Measurements from ENCODE around the gene GPR107. TPM values are rescaled to one million over a fixed set of nuclear protein-coding genes. Genes with fewer than 3 reads are reported as not detected.

Gene GPR107
- polyA plus RNA-seq, 3 donors = 6.0 to 22.6 (median 6.0) TPM

DNA sequence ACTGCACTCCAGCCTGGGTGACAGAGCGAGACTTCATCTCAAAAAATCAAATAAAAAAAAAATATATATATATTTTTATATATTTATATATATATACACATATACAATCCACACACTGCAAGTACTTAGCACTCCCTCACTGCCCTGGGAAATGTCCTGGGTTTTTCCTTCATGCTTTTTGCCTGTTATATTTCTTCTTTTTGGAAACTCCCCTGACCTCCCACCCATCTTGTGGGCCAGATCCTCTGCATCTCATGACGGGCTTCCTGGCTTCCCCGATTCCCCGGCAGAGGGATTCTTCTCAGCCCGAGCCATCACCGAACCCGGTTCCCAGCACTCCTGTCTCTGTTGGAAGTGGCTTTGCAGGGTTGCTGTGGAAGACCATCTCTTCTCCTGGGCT is 79.0 kb downstream of the GPR107 start:
- H3K4me3 Mint-ChIP-seq = no peak overlapping the region
- H3K36me3 Mint-ChIP-seq = peaks cover 66 to 87% of the 10 kb centered on the region in 2 donors
- H3K9me3 Mint-ChIP-seq = no peaks in the 10 kb centered on the region
- H3K4me1 Mint-ChIP-seq = peaks cover 36% of the 10 kb centered on the region
- TF ChIP-seq, protein P1, sequence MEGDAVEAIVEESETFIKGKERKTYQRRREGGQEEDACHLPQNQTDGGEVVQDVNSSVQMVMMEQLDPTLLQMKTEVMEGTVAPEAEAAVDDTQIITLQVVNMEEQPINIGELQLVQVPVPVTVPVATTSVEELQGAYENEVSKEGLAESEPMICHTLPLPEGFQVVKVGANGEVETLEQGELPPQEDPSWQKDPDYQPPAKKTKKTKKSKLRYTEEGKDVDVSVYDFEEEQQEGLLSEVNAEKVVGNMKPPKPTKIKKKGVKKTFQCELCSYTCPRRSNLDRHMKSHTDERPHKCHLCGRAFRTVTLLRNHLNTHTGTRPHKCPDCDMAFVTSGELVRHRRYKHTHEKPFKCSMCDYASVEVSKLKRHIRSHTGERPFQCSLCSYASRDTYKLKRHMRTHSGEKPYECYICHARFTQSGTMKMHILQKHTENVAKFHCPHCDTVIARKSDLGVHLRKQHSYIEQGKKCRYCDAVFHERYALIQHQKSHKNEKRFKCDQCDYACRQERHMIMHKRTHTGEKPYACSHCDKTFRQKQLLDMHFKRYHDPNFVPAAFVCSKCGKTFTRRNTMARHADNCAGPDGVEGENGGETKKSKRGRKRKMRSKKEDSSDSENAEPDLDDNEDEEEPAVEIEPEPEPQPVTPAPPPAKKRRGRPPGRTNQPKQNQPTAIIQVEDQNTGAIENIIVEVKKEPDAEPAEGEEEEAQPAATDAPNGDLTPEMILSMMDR (IDR thresholded peaks at IDR 0.05) = no peak
- peaks cover 32 to 77% of the 10 kb centered on the region in 2 donors for H3K36me3 ChIP-seq (replicated peaks in 1 of 2; ENCODE audit: control insufficient read depth in 1 of 2, insufficient read depth in 2 of 2, low read length in 2 of 2)
- H4K20me1 ChIP-seq (ENCODE audit: insufficient read depth, low read length) = no peaks in the 10 kb centered on the region
- no peak overlapping the region for H2AFZ ChIP-seq (ENCODE audit: insufficient read depth, low read depth, low read length, poor library complexity, severe bottlenecking)
- peaks cover 0 to 2% (median 0%) of the 10 kb centered on the region in 3 donors for H3K27me3 Mint-ChIP-seq (ENCODE audit: low read depth in 3 of 3)
- no peak for DNase-seq
- H3K4me3 ChIP-seq (replicated peaks in 1 of 3; ENCODE audit: low read depth in 2 of 3, low read length in 3 of 3) = no peak overlapping the region
- WGBS (ENCODE audit: insufficient coverage) = 94% methylated on average over 3 of the region's 7 CpGs
- H3K4me1 ChIP-seq (ENCODE audit: control insufficient read depth in 1 of 2, insufficient read depth in 2 of 2, low read length in 2 of 2) = peaks cover 28 to 30% of the 10 kb centered on the region in 2 donors
- H3K79me2 ChIP-seq (ENCODE audit: insufficient read depth, low read length) = no peaks in the 10 kb centered on the region
- H3K9ac ChIP-seq (ENCODE audit: insufficient read depth, low read length, poor library complexity, severe bottlenecking) = no peak overlapping the region
- no peak overlapping the region for H3K4me2 ChIP-seq (replicated peaks; ENCODE audit: extremely low read depth, low read length, poor library complexity, severe bottlenecking)
- no peaks in the 10 kb centered on the region for H3K9me3 ChIP-seq (replicated peaks in 1 of 2; ENCODE audit: control insufficient read depth in 1 of 2, insufficient read depth in 1 of 2, low read length in 2 of 2)
- intact Hi-C loops (cut with micrococcal nuclease) = no loop called here
- no peaks in the 10 kb centered on the region for H3K27me3 ChIP-seq (ENCODE audit: control insufficient read depth in 2 of 2, insufficient read depth in 2 of 2, low read length in 2 of 2)
- peak overlapping the region in 2 of 7 donors; percentile 10 to 57 for H3K27ac Mint-ChIP-seq
- H3K27ac ChIP-seq (ENCODE audit: low read depth in 1 of 2, low read length in 2 of 2) = no peak overlapping the region

DNA sequence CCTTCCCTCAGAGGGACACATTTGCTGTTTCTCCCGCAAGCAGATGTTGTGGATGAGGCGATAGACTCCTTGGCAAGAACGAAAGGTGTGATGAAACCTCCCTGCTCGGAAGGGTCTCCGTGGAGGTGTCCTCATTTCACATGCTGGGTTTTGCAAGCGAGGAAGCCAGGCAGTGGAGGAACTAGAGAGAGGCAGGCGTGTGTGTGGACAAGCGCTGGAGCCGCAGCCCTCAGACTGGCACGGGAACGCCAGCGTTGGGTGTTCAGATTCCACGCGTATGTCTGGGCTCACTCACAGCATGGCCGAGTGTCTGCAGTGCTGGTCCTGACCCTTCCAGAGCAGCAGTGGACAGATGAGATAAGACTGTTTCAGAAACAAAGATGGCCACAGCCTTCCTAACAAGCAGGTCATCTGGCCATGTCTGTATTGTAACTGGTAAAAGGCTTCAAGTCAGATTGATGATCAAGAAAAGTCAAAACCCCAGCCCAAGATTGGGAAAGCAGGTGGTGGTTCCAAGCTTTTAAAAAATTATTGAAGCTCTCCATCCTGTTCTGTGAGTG is 83.5 kb downstream of the GPR107 start:
- H3K9me3 Mint-ChIP-seq = no peaks in the 10 kb centered on the region
- no peak overlapping the region for H2AFZ ChIP-seq (ENCODE audit: insufficient read depth, low read depth, low read length, poor library complexity, severe bottlenecking)
- H3K4me1 ChIP-seq (ENCODE audit: control insufficient read depth in 1 of 2, insufficient read depth in 2 of 2, low read length in 2 of 2) = peaks cover 22 to 30% of the 10 kb centered on the region in 2 donors
- H3K27ac Mint-ChIP-seq = peak overlapping the region in 4 of 7 donors; percentile 33 to 59 (median 47)
- H3K27me3 ChIP-seq (ENCODE audit: control insufficient read depth in 2 of 2, insufficient read depth in 2 of 2, low read length in 2 of 2) = no peaks in the 10 kb centered on the region
- no peak overlapping the region for H3K4me3 ChIP-seq (replicated peaks in 1 of 3; ENCODE audit: low read depth in 2 of 3, low read length in 3 of 3)
- WGBS (ENCODE audit: insufficient coverage) = 83% methylated on average over 15 of the region's 15 CpGs
- TF ChIP-seq, protein P1 (IDR thresholded peaks at IDR 0.05) = no peak
- H3K27me3 Mint-ChIP-seq (ENCODE audit: low read depth in 3 of 3) = peaks cover 0 to 4% (median 3%) of the 10 kb centered on the region in 3 donors
- no peaks in the 10 kb centered on the region for H4K20me1 ChIP-seq (ENCODE audit: insufficient read depth, low read length)
- H3K4me2 ChIP-seq (replicated peaks; ENCODE audit: extremely low read depth, low read length, poor library complexity, severe bottlenecking) = no peak overlapping the region
- H3K79me2 ChIP-seq (ENCODE audit: insufficient read depth, low read length) = no peaks in the 10 kb centered on the region
- H3K27ac ChIP-seq (ENCODE audit: low read depth in 1 of 2, low read length in 2 of 2) = peak overlapping the region in 1 of 2 donors; percentile 54
- peaks cover 13 to 48% of the 10 kb centered on the region in 2 donors for H3K36me3 ChIP-seq (replicated peaks in 1 of 2; ENCODE audit: control insufficient read depth in 1 of 2, insufficient read depth in 2 of 2, low read length in 2 of 2)
- H3K9me3 ChIP-seq (replicated peaks in 1 of 2; ENCODE audit: control insufficient read depth in 1 of 2, insufficient read depth in 1 of 2, low read length in 2 of 2) = no peaks in the 10 kb centered on the region
- no peak overlapping the region for H3K9ac ChIP-seq (ENCODE audit: insufficient read depth, low read length, poor library complexity, severe bottlenecking)
- peaks cover 46 to 54% of the 10 kb centered on the region in 2 donors for H3K36me3 Mint-ChIP-seq
- DNase-seq = no peak
- no peak overlapping the region for H3K4me3 Mint-ChIP-seq
- peaks cover 45% of the 10 kb centered on the region for H3K4me1 Mint-ChIP-seq
- intact Hi-C loops (cut with micrococcal nuclease) = no loop called here
